ENCODE results near the gene C2CD3. TPM values are rescaled to one million over a fixed set of nuclear protein-coding genes. Genes with fewer than 3 reads are reported as not detected.

Gene C2CD3
- total RNA-seq, 4 donors from 2014 or later = 11.4 to 30.1 (median 25.3) TPM

DNA sequence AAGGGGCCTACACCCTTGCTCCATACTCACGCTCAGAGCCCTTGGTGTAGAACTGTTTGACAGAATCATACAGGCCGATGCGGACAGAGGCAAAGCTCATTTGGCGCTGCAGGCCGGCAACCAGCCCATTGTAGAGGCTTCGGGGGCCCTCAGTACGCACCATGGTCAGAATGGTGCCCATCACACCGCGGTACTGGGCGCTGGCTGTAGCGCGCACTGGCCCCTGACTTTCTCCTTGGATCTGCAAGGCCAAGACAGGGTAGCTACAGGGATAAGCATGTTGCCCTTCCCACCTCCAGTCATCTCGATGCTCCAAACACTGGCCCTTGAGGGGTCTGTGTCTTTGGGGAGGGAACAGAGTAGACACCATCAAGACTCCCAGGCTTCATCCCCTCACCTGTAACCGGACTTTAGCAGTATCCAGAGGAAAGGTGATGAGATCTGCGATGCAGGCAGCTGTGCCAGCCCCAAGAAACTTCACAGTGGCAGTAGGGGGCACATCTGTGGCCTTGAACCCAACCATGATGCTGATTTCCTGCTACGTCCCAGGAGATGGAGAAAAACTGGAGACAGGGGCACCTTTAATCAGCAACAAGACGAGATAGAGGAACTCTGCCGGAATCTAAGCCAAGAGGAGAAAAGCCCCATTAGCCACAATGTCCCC, 192.8 kb downstream of the C2CD3 start:
- no peaks in the 10 kb centered on the region for H3K9me3 ChIP-seq

DNA sequence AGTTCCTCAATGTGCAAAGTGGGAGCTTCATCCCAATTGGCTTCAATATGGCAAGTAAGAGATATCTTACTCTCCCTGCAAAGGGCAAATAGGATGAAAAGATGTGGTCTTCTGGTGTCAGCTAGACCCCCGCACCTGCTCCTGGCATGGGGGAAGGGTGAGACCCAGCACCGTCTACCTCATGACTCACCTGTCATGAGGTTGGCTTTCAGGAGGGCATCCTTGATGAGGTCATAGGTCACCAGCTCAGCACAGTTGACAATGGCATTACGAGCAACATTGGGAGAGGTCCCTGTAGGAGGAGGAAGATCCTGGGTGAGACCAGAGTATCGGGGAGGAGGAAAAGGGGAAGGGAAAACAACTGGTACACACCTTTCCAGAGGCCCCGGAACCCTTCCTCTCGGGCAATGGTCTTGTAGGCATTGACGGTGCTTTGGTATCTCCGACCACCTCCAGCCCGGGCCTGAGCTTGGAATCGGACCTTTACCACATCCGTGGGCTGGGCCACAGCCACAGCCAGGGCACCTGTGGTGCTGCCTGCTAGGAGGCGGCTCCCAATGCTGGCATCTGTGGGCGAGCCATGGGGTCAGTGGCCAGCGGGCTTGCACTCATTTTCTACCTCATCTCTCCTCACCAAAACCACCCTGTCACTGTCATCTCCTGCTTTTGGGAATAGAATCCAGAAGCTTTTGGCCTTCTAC, 194.2 kb downstream of the C2CD3 start:
- no peaks in the 10 kb centered on the region for H3K9me3 ChIP-seq
- H3K4me3 ChIP-seq = no peak overlapping the region
- ATAC-seq = no peak
- peaks cover 0 to 37% of the 10 kb centered on the region in 2 donors for H3K36me3 ChIP-seq
- no peaks in the 10 kb centered on the region for H3K27me3 ChIP-seq
- TF ChIP-seq EP300 (IDR thresholded peaks at IDR 0.05) (no peak), POLR2A (IDR thresholded peaks at IDR 0.05) (no peak), POLR2AphosphoS5 (IDR thresholded peaks at IDR 0.05) (no peak)
- TF ChIP-seq, protein P1, sequence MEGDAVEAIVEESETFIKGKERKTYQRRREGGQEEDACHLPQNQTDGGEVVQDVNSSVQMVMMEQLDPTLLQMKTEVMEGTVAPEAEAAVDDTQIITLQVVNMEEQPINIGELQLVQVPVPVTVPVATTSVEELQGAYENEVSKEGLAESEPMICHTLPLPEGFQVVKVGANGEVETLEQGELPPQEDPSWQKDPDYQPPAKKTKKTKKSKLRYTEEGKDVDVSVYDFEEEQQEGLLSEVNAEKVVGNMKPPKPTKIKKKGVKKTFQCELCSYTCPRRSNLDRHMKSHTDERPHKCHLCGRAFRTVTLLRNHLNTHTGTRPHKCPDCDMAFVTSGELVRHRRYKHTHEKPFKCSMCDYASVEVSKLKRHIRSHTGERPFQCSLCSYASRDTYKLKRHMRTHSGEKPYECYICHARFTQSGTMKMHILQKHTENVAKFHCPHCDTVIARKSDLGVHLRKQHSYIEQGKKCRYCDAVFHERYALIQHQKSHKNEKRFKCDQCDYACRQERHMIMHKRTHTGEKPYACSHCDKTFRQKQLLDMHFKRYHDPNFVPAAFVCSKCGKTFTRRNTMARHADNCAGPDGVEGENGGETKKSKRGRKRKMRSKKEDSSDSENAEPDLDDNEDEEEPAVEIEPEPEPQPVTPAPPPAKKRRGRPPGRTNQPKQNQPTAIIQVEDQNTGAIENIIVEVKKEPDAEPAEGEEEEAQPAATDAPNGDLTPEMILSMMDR (IDR thresholded peaks at IDR 0.05) = no peak
- no peak overlapping the region for H3K27ac ChIP-seq
- WGBS, 2 donors (ENCODE audit: low coverage in 1 of 2) = 87 to 89% methylated on average over 3 to 11 of the region's 14 CpGs
- H3K4me1 ChIP-seq = peaks cover 0 to 3% (median 0%) of the 10 kb centered on the region in 3 donors

More for the DNA sequence above, 192.8 kb downstream of the C2CD3 start:
- Histone ChIP-seq H3K27me3 (no peaks in the 10 kb centered on the region), H3K27ac (no peak overlapping the region), H3K4me3 (no peak overlapping the region), H3K4me1 (peaks cover 0 to 13% (median 3%) of the 10 kb centered on the region in 3 donors), H3K36me3 (peaks cover 0 to 37% of the 10 kb centered on the region in 2 donors)
- WGBS, 2 donors (ENCODE audit: low coverage in 1 of 2) = 100% methylated on average over 8 of the region's 18 CpGs; no CpG with 5 or more reads in 1 of the 2 donors
- no peak for TF ChIP-seq EP300 (IDR thresholded peaks at IDR 0.05)
- TF ChIP-seq POLR2AphosphoS5 (IDR thresholded peaks at IDR 0.05) = no peak
- no peak for TF ChIP-seq POLR2A (IDR thresholded peaks at IDR 0.05)
- TF ChIP-seq, protein P1 (IDR thresholded peaks at IDR 0.05) = no peak
- ATAC-seq = no peak

DNA sequence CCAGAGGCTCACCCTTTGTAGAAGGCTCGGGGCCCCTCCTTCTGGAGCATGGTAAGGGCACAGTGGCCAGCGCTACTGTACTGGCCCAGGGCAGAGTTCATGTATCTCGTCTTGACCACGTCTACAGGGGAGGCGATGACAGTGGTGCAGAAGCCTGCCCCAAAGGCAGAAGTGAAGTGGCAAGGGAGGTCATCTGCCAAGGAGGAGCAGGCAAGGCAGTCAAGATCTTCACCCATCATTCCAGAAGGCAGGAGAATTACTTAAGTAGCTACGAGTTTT, 195.4 kb downstream of the C2CD3 start:
- 100% methylated on average over 3 of the region's 6 CpGs; no CpG with 5 or more reads in 1 of the 2 donors for WGBS, 2 donors (ENCODE audit: low coverage in 1 of 2)
- TF ChIP-seq, protein P1 (IDR thresholded peaks at IDR 0.05) = no peak
- TF ChIP-seq POLR2AphosphoS5 (IDR thresholded peaks at IDR 0.05) (no peak), EP300 (IDR thresholded peaks at IDR 0.05) (no peak), POLR2A (IDR thresholded peaks at IDR 0.05) (no peak)
- ATAC-seq = no peak
- H3K27me3 ChIP-seq = no peaks in the 10 kb centered on the region
- H3K27ac ChIP-seq = no peak overlapping the region
- no peaks in the 10 kb centered on the region for H3K9me3 ChIP-seq
- H3K4me3 ChIP-seq = no peak overlapping the region
- peaks cover 0 to 3% (median 0%) of the 10 kb centered on the region in 3 donors for H3K4me1 ChIP-seq
- H3K36me3 ChIP-seq = peaks cover 0 to 37% of the 10 kb centered on the region in 2 donors

DNA sequence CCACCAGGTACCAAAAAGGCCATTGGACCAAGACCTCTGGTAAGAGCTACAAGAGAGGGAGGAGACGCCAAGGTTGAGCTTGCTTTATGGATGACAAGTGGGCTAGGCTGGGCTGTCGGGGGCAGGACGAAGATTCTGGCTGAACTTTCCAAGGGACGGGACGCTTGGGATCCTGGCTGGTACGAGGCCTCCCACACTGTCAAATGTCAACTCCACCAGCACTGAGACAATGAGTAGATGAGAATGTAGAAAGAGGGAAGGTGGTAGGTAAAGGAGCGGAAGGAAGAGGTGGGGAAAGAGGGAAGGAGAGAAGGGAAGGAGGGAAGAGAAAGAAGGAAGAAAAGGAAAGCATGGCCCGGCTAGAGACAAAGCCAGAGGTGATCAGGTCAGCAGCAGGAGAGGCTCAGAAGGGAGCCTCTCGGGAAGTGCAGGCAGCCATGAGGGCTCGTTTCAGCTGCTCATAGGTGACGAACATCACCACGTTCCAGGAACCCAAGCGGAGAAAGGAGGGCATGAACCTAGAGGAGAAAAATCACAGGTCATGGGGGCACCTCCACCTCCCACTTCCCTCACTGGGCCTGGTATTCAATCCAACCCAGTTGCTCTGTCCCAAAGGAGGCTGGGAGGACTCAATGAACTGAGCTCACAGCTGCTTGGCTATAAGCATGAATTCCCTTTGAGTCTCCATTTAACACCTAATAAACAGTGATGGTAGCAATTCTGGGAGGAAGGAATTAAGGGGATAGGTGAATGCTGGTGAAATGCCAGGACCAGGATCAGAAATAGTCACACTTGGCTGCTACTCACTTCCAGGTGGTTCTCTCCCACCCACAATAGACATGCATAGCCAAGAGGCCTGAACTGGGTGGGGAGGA, 196.0 kb downstream of the C2CD3 start:
- H3K36me3 ChIP-seq = peaks cover 0 to 37% of the 10 kb centered on the region in 2 donors
- no peak overlapping the region for H3K4me3 ChIP-seq
- peak overlapping the region in 1 of 4 donors; percentile 53 for H3K27ac ChIP-seq
- H3K9me3 ChIP-seq = no peaks in the 10 kb centered on the region
- no peaks in the 10 kb centered on the region for H3K27me3 ChIP-seq
- WGBS, 2 donors (ENCODE audit: low coverage in 1 of 2) = 78 to 91% methylated on average over 10 to 13 of the region's 13 CpGs
- ATAC-seq = no peak
- no peak for TF ChIP-seq EP300 (IDR thresholded peaks at IDR 0.05)
- no peak for TF ChIP-seq POLR2AphosphoS5 (IDR thresholded peaks at IDR 0.05)
- TF ChIP-seq, protein P1 (IDR thresholded peaks at IDR 0.05) = no peak
- no peak for TF ChIP-seq POLR2A (IDR thresholded peaks at IDR 0.05)
- H3K4me1 ChIP-seq = peaks cover 0 to 3% (median 0%) of the 10 kb centered on the region in 3 donors

All from gastroesophageal sphincter (tissue), 4 donors.